ENCODE data around the gene TAF4B. TPM values are rescaled to one million over a fixed set of nuclear protein-coding genes. Genes with fewer than 3 reads are reported as not detected.

The TAF4B gene
- total RNA-seq, 1 experiment from 2014 or later = 8.3 TPM

- peak; percentile 27 for DNase-seq
- POLR2A ChIA-PET (ENCODE audit: unreplicated experiment) = no interaction called here
- H3K36me3 ChIP-seq (ENCODE audit: low read depth, low read length) = no peaks in the 10 kb centered on the region
Measured at GRCh38 chr18:26309281-26309680, 83.0 kb downstream of the TAF4B start.

GRCh38 chr18:26312199-26312598 lies 86.0 kb downstream of the TAF4B start:
- Histone ChIP-seq H3K27me3 (ENCODE audit: low read length) (no peaks in the 10 kb centered on the region), H4K20me1 (ENCODE audit: low read length) (no peaks in the 10 kb centered on the region)
- ATAC-seq = no peak

More at GRCh38 chr18:26309281-26309680, 83.0 kb downstream of the TAF4B start:
- Histone ChIP-seq H3K27ac (ENCODE audit: low read length) (no peak overlapping the region), H3K4me3 (ENCODE audit: low read length) (no peak overlapping the region), H3K4me1 (ENCODE audit: insufficient read depth, low read length) (peaks cover 4% of the 10 kb centered on the region; the same call in 1 of the 2 replicates), H3F3A (ENCODE audit: low read length, unreplicated experiment) (no peaks in the 10 kb centered on the region), H3K27me3 (ENCODE audit: low read length) (no peaks in the 10 kb centered on the region), H3K79me2 (ENCODE audit: low read length) (no peaks in the 10 kb centered on the region), H3K9me2 (replicated peaks; ENCODE audit: low read length) (no peaks in the 10 kb centered on the region), H3K9ac (ENCODE audit: low read length) (no peak overlapping the region), H2AFZ (ENCODE audit: low read length) (no peak overlapping the region), H3K4me2 (ENCODE audit: low read length) (no peak overlapping the region), H3K9me3 (ENCODE audit: low read length) (no peaks in the 10 kb centered on the region), H4K20me1 (ENCODE audit: low read length) (no peaks in the 10 kb centered on the region)
- TF ChIP-seq, protein P1, sequence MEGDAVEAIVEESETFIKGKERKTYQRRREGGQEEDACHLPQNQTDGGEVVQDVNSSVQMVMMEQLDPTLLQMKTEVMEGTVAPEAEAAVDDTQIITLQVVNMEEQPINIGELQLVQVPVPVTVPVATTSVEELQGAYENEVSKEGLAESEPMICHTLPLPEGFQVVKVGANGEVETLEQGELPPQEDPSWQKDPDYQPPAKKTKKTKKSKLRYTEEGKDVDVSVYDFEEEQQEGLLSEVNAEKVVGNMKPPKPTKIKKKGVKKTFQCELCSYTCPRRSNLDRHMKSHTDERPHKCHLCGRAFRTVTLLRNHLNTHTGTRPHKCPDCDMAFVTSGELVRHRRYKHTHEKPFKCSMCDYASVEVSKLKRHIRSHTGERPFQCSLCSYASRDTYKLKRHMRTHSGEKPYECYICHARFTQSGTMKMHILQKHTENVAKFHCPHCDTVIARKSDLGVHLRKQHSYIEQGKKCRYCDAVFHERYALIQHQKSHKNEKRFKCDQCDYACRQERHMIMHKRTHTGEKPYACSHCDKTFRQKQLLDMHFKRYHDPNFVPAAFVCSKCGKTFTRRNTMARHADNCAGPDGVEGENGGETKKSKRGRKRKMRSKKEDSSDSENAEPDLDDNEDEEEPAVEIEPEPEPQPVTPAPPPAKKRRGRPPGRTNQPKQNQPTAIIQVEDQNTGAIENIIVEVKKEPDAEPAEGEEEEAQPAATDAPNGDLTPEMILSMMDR (conservative IDR thresholded peaks at IDR 0.05; ENCODE audit: low read depth, low read length) = no peak
- TF ChIP-seq EZH2phosphoT487 (IDR thresholded peaks at IDR 0.05; ENCODE audit: borderline replicate concordance, low read length) (no peak), EZH2 (IDR thresholded peaks at IDR 0.05; ENCODE audit: low read length, unreplicated experiment) (no peak)
- CTCF ChIA-PET = interaction anchor here (0.6 kb wide), 1 partner anchor 40 kb away, joined by 3 read pairs; no protein-coding TSS in a partner anchor
- BruUV-seq (replicated peaks) = no TSS peak
- ATAC-seq = no peak
- intact Hi-C loops (cut with micrococcal nuclease) = loop anchor here (5.0 to 10.0 kb wide), 5 partner anchors 73 to 696 kb away; no protein-coding TSS in a partner anchor

GRCh38 chr18:26317398-26317797 lies 91.2 kb downstream of the TAF4B start:
- no peak overlapping the region for H3K27ac ChIP-seq (ENCODE audit: low read length)
- H3K9me3 ChIP-seq (ENCODE audit: low read length) = no peaks in the 10 kb centered on the region
- TF ChIP-seq EZH2 (IDR thresholded peaks at IDR 0.05; ENCODE audit: low read length, unreplicated experiment) (no peak), EZH2phosphoT487 (IDR thresholded peaks at IDR 0.05; ENCODE audit: borderline replicate concordance, low read length) (no peak)
- TF ChIP-seq, protein P1 (conservative IDR thresholded peaks at IDR 0.05; ENCODE audit: low read depth, low read length) = no peak
- H3K4me2 ChIP-seq (ENCODE audit: low read length) = no peak overlapping the region
- intact Hi-C loops (cut with micrococcal nuclease) = no loop called here
- H3K4me1 ChIP-seq (ENCODE audit: insufficient read depth, low read length) = peaks cover 9% of the 10 kb centered on the region
- H3K4me3 ChIP-seq (ENCODE audit: low read length) = no peak overlapping the region
- no peaks in the 10 kb centered on the region for H4K20me1 ChIP-seq (ENCODE audit: low read length)
- CTCF ChIA-PET = no interaction called here
- peak; percentile 70 for ATAC-seq
- peak; percentile 80 for DNase-seq
- POLR2A ChIA-PET (ENCODE audit: unreplicated experiment) = no interaction called here
- H3K36me3 ChIP-seq (ENCODE audit: low read depth, low read length) = 0 out of 2 replicates have a peak, but pooled peaks cover 3% of the 10 kb centered on the region
- H3F3A ChIP-seq (ENCODE audit: low read length, unreplicated experiment) = peaks cover under 1% of the 10 kb centered on the region
- H3K79me2 ChIP-seq (ENCODE audit: low read length) = no peaks in the 10 kb centered on the region
- H2AFZ ChIP-seq (ENCODE audit: low read length) = no peak overlapping the region
- no peaks in the 10 kb centered on the region for H3K9me2 ChIP-seq (replicated peaks; ENCODE audit: low read length)
- H3K9ac ChIP-seq (ENCODE audit: low read length) = no peak overlapping the region
- no TSS peak for BruUV-seq (replicated peaks)
- H3K27me3 ChIP-seq (ENCODE audit: low read length) = no peaks in the 10 kb centered on the region

More at GRCh38 chr18:26312199-26312598, 86.0 kb downstream of the TAF4B start:
- Histone ChIP-seq H2AFZ (ENCODE audit: low read length) (no peak overlapping the region), H3K27ac (ENCODE audit: low read length) (no peak overlapping the region), H3K79me2 (ENCODE audit: low read length) (no peaks in the 10 kb centered on the region), H3K9me2 (replicated peaks; ENCODE audit: low read length) (no peaks in the 10 kb centered on the region), H3K4me3 (ENCODE audit: low read length) (no peak overlapping the region), H3F3A (ENCODE audit: low read length, unreplicated experiment) (no peaks in the 10 kb centered on the region), H3K4me1 (ENCODE audit: insufficient read depth, low read length) (peaks cover 5% of the 10 kb centered on the region; the same call in 1 of the 2 replicates), H3K9me3 (ENCODE audit: low read length) (no peaks in the 10 kb centered on the region), H3K36me3 (ENCODE audit: low read depth, low read length) (no peaks in the 10 kb centered on the region), H3K9ac (ENCODE audit: low read length) (no peak overlapping the region), H3K4me2 (ENCODE audit: low read length) (no peak overlapping the region)
- BruUV-seq (replicated peaks) = no TSS peak
- intact Hi-C loops (cut with micrococcal nuclease) = loop anchor here (5.0 kb wide), 1 partner anchor 390 kb away; no protein-coding TSS in a partner anchor
- no peak for DNase-seq
- TF ChIP-seq EZH2phosphoT487 (IDR thresholded peaks at IDR 0.05; ENCODE audit: borderline replicate concordance, low read length) (no peak), EZH2 (IDR thresholded peaks at IDR 0.05; ENCODE audit: low read length, unreplicated experiment) (no peak)
- TF ChIP-seq, protein P1 (conservative IDR thresholded peaks at IDR 0.05; ENCODE audit: low read depth, low read length) = no peak
- ChIA-PET CTCF (no interaction called here), POLR2A (ENCODE audit: unreplicated experiment) (no interaction called here)

Data from PC-3 (cell line).